IMR-90 (cell line): ENCODE measurements around the gene ARFGEF3. TPM values are rescaled to one million over a fixed set of nuclear protein-coding genes. Genes with fewer than 3 reads are reported as not detected.
A peak's percentile ranks its signal among the peaks of the same experiment; 100 is the strongest.

Experiments
- ATAC-seq: fragments of 200-7000 bp; cut with Tn5 transposase; 2 replicates; pipeline ENCODE4 v1.9.1; 2020; ENCODE audit warnings: low read depth, mild to moderate bottlenecking, moderate library complexity
- BruUV-seq: library from RNA; stranded (reverse); fragments of 400-500 nt; replicated peaks from 2 replicates; lab custom pipeline; 2021; lab: Mats Ljungman, UMichigan
- CTCF ChIA-PET: fragments of 300-600 bp; formaldehyde crosslinking; extraction: SDS; loops from one replicate; lab custom pipeline; 2021; ENCODE audit warnings: antibody characterized with exemption; lab: Yijun Ruan, JAX
- POLR2A ChIA-PET: fragments of 300-600 bp; sonication (Branson Sonifier 250); formaldehyde crosslinking; loops from one replicate; lab custom pipeline; 2022; ENCODE audit warnings: antibody characterized with exemption; ENCODE audit not compliant: unreplicated experiment; lab: Charles Lee
- DNase-seq: peaks from one replicate; pipeline ENCODE4 v3.0.0; 2013
- H2AFZ ChIP-seq: replicated peaks from 2 replicates; pipeline ENCODE3; 2013; ENCODE audit warnings: low read length, mild to moderate bottlenecking; ENCODE audit not compliant: poor library complexity
- H2AK5ac ChIP-seq: 2 replicates; pipeline ENCODE4 v1.6.1; 2013; ENCODE audit warnings: low read depth, low read length, inconsistent platforms
- H2AK9ac ChIP-seq: replicated peaks from 2 replicates; pipeline ENCODE3; 2013; ENCODE audit warnings: mild to moderate bottlenecking, low read depth, low read length, moderate library complexity; ENCODE audit not compliant: poor library complexity
- H2BK120ac ChIP-seq: 2 replicates; pipeline ENCODE4 v1.6.1; 2013; ENCODE audit warnings: low read depth, low read length, inconsistent platforms
- H2BK15ac ChIP-seq: 3 replicates; pipeline ENCODE4 v1.6.1; 2013; ENCODE audit warnings: low read depth, low read length, inconsistent platforms
- H2BK20ac ChIP-seq: 2 replicates; pipeline ENCODE4 v1.6.1; 2013; ENCODE audit warnings: low read depth, mild to moderate bottlenecking, inconsistent platforms, low read length, moderate library complexity
- H2BK5ac ChIP-seq: 2 replicates; pipeline ENCODE4 v1.6.1; 2013; ENCODE audit warnings: mild to moderate bottlenecking, low read depth, low read length, inconsistent platforms; ENCODE audit not compliant: poor library complexity, severe bottlenecking
- H3K14ac ChIP-seq: replicated peaks from 2 replicates; pipeline ENCODE4 v1.6.1; 2013; ENCODE audit warnings: low read depth, low read length, inconsistent platforms
- H3K18ac ChIP-seq: 2 replicates; pipeline ENCODE4 v1.6.1; 2013; ENCODE audit warnings: low read depth, low read length, control low read depth
- H3K23ac ChIP-seq: 2 replicates; pipeline ENCODE4 v1.6.1; 2013; ENCODE audit warnings: low read depth, low read length, inconsistent platforms
- H3K27ac ChIP-seq: 2 replicates; pipeline ENCODE4 v1.5.1; 2013; ENCODE audit warnings: mild to moderate bottlenecking, control low read depth, low read length; ENCODE audit not compliant: insufficient read depth
- H3K27me3 ChIP-seq: 2 replicates; pipeline ENCODE4 v1.6.1; 2013; ENCODE audit warnings: low read length; ENCODE audit not compliant: control insufficient read depth, insufficient read depth
- H3K36me3 ChIP-seq: 2 replicates; pipeline ENCODE4 v1.6.1; 2013; ENCODE audit warnings: low read length, mixed read lengths; ENCODE audit not compliant: control insufficient read depth, insufficient read depth
- H3K4ac ChIP-seq: 2 replicates; pipeline ENCODE4 v1.6.1; 2013; ENCODE audit warnings: low read depth, low read length, inconsistent platforms
- H3K4me1 ChIP-seq: 2 replicates; pipeline ENCODE4 v1.6.1; 2013; ENCODE audit warnings: low read length, mixed read lengths; ENCODE audit not compliant: control insufficient read depth, insufficient read depth
- H3K4me2 ChIP-seq: 2 replicates; pipeline ENCODE4 v1.6.1; 2013; ENCODE audit warnings: low read depth, mild to moderate bottlenecking, control low read depth, low read length, moderate library complexity
- H3K4me3 ChIP-seq: 2 replicates; pipeline ENCODE4 v1.5.1; 2013; ENCODE audit warnings: low read depth, mild to moderate bottlenecking, control low read depth, low read length, moderate library complexity; ENCODE audit not compliant: insufficient read depth
- H3K56ac ChIP-seq: 2 replicates; pipeline ENCODE4 v1.6.1; 2013; ENCODE audit warnings: low read length, inconsistent platforms; ENCODE audit not compliant: insufficient read depth; ENCODE audit errors: extremely low read depth
- H3K79me1 ChIP-seq, 2 experiments: 2 replicates each; pipeline ENCODE4 v1.6.1; 2013; ENCODE audit warnings: low read length in 2 of 2, inconsistent platforms in 1 of 2, low read depth in 1 of 2
- H3K9ac ChIP-seq: 2 replicates; pipeline ENCODE4 v1.6.1; 2013; ENCODE audit warnings: low read depth, low read length, control low read depth
- H3K9me1 ChIP-seq: 2 replicates; pipeline ENCODE4 v1.6.1; 2013; ENCODE audit warnings: low read length, inconsistent platforms; ENCODE audit not compliant: insufficient read depth
- H3K9me3 ChIP-seq: 2 replicates; pipeline ENCODE4 v1.6.1; 2013; ENCODE audit warnings: low read length; ENCODE audit not compliant: control insufficient read depth, insufficient read depth
- H4K20me1 ChIP-seq: 2 replicates; pipeline ENCODE4 v1.6.1; 2013; ENCODE audit warnings: low read length, inconsistent platforms; ENCODE audit not compliant: insufficient read depth
- H4K5ac ChIP-seq: 2 replicates; pipeline ENCODE4 v1.6.1; 2013; ENCODE audit warnings: mild to moderate bottlenecking, low read depth, low read length, control low read depth
- H4K8ac ChIP-seq, 2 experiments: 2 replicates each; pipeline ENCODE4 v1.6.1; 2013; ENCODE audit warnings: low read depth in 2 of 2, low read length in 2 of 2, control low read depth in 1 of 2, inconsistent platforms in 1 of 2
- H4K91ac ChIP-seq: 2 replicates; pipeline ENCODE4 v1.6.1; 2013; ENCODE audit warnings: low read depth, low read length, inconsistent platforms; ENCODE audit not compliant: insufficient read depth
- ELK1 ChIP-seq: fragments of 150-350 bp; IDR thresholded peaks from 2 replicates; pipeline ENCODE4 v1.6.1; 2016; ENCODE audit warnings: low read depth, mild to moderate bottlenecking, low read length, moderate library complexity, borderline replicate concordance
- MAZ ChIP-seq: IDR thresholded peaks from 2 replicates; pipeline ENCODE4 v1.6.1; 2012; ENCODE audit warnings: low read depth, mild to moderate bottlenecking, low read length, improper control_type of control experiment, moderate library complexity, borderline replicate concordance
- WGBS, 2 experiments: methylation state at CpG; one replicate each; pipeline versions ENCODE4 v1.1.5 to v1.1.7; 2013; ENCODE audit warnings: missing lambda C conversion rate in 2 of 2; ENCODE audit not compliant: insufficient read length in 1 of 2; ENCODE audit errors: extremely low coverage in 2 of 2; 5-methylcytosine and 5-hydroxymethylcytosine counted together
- dilution Hi-C: fragments of 300-500 bp; cut with HindIII; formaldehyde crosslinking; loops from one replicate; pipeline ENCODE4 v1.14.3; 2018; ENCODE audit warnings: low sequenced_read_pairs; ENCODE audit not compliant: unreplicated experiment
- in situ Hi-C: fragments of 300-500 bp; cut with MboI; formaldehyde crosslinking; loops from 3 replicates; pipeline ENCODE4 v1.14.3; 2019; ENCODE audit warnings: low sequenced_read_pairs, inconsistent platforms, mixed read lengths
- intact Hi-C: fragments of 100-400 bp; cut with micrococcal nuclease; formaldehyde crosslinking; loops from 2 replicates; pipeline ENCODE4 v1.10.0; 2022
- polyA plus RNA-seq, 3 experiments: library from polyadenylated mRNA; depleted of rRNA; stranded (reverse); fragments of >200 nt; gene quantifications; 2 replicates each; pipeline ENCODE4 v1.2.3, GENCODE V29; 2012; ENCODE audit warnings: low replicate concordance in 1 of 3
- total RNA-seq: library from RNA; depleted of rRNA; stranded (reverse); fragments of >200 nt; gene quantifications from 2 replicates; pipeline ENCODE4 v1.2.3, GENCODE V29; 2012

Gene ARFGEF3
- total and polyA plus RNA-seq, 2 of the 4 experiments (the other 2 are of a cell fraction), result under 0.01 to 0.02 TPM

GRCh38 chr6:138161088-138161337 lies 726 bp upstream of the ARFGEF3 start:
- no peak overlapping the region for H3K23ac ChIP-seq
- no peaks in the 10 kb centered on the region for H4K20me1 ChIP-seq
- no peak overlapping the region for H2AFZ ChIP-seq
- POLR2A ChIA-PET, result no interaction called here
- H3K18ac ChIP-seq, result no peak overlapping the region
- H4K5ac ChIP-seq, result no peak overlapping the region
- H2BK5ac ChIP-seq, result no peak overlapping the region
- no peak overlapping the region for H2BK15ac ChIP-seq
- no peak overlapping the region for H3K9ac ChIP-seq
- H3K79me1 ChIP-seq, result no peaks in the 10 kb centered on the region
- H3K27ac ChIP-seq, result no peak overlapping the region
- peak overlapping the region; percentile 60 for H3K4me3 ChIP-seq
- no peak overlapping the region for H3K14ac ChIP-seq
- ATAC-seq (no peak), DNase-seq (no peak)
- peaks cover 3% of the 10 kb centered on the region for H3K9me3 ChIP-seq
- peaks cover 2% of the 10 kb centered on the region for H3K4me1 ChIP-seq
- dilution Hi-C loops (no loop called here), in situ Hi-C loops (no loop called here), intact Hi-C loops (no loop called here)
- WGBS, 2 experiments, result no CpG with 5 or more reads among the region's 8 CpGs
- H4K8ac ChIP-seq, result no peak overlapping the region
- no peaks in the 10 kb centered on the region for H3K36me3 ChIP-seq
- CTCF ChIA-PET, result no interaction called here
- TF ChIP-seq MAZ (no peak), ELK1 (no peak)
- H3K9me1 ChIP-seq, result no peaks in the 10 kb centered on the region
- no TSS peak for BruUV-seq
- no peak overlapping the region for H2BK20ac ChIP-seq
- H3K4ac ChIP-seq, result no peak overlapping the region
- H3K4me2 ChIP-seq, result peak overlapping the region; percentile 99; the same call in 1 of the 2 replicates
- no peak overlapping the region for H3K56ac ChIP-seq
- no peak overlapping the region for H2BK120ac ChIP-seq
- H2AK9ac ChIP-seq, result no peak overlapping the region
- H2AK5ac ChIP-seq, result no peak overlapping the region
- peaks cover 57% of the 10 kb centered on the region for H3K27me3 ChIP-seq
- H4K91ac ChIP-seq, result no peak overlapping the region
